OCI-M1 (cell line): ENCODE data around the gene CLC.
"Not testable (repeated sequence)": the region's sequence is repeated elsewhere in the genome, so short reads cannot be mapped to it uniquely, and the experiment has no call there.

Experiments used
- DNase-seq: peaks from one replicate; lab custom pipeline; 2025; lab: John Stamatoyannopoulos, UW

The CLC gene

GRCh38 chr19:39737891-39738290 lies at the start of gene CLC:
Gene CLC (minus strand): TSS chr19:39738029. CDS start chr19:39737952, 77 bp downstream.
- no peak for DNase-seq

- no peak for DNase-seq
Measured at GRCh38 chr19:39780894-39781293, 43.1 kb upstream of the CLC start.

- DNase-seq, result no peak
Measured at GRCh38 chr19:39778763-39779162, 40.9 kb upstream of the CLC start, which contains the start of gene LEUTX. Gene LEUTX (plus strand): TSS chr19:39778854. CDS start chr19:39778921, 67 bp downstream.

GRCh38 chr19:39768786-39769185 lies 31.0 kb upstream of the CLC start:
- DNase-seq, result no peak

GRCh38 chr19:39768334-39768733 lies 30.5 kb upstream of the CLC start:
- DNase-seq, result no peak

- DNase-seq, result peak; percentile 63
Measured at GRCh38 chr19:39765091-39766076, 27.6 kb upstream of the CLC start.

- DNase-seq, result not testable (repeated sequence)
Measured at GRCh38 chr19:39761851-39762250, 24.0 kb upstream of the CLC start.

GRCh38 chr19:39759457-39760184 lies 21.8 kb upstream of the CLC start:
- peak; percentile 13 for DNase-seq

GRCh38 chr19:39754971-39755370 lies 17.1 kb upstream of the CLC start:
- peak; percentile 51 for DNase-seq

- DNase-seq, result no peak
Measured at GRCh38 chr19:39754544-39754943, 16.7 kb upstream of the CLC start.

GRCh38 chr19:39752795-39753194 lies 15.0 kb upstream of the CLC start:
- DNase-seq, result no peak

- no peak for DNase-seq
Measured at GRCh38 chr19:39752390-39752789, 14.6 kb upstream of the CLC start.

GRCh38 chr19:39749981-39750380 lies 12.2 kb upstream of the CLC start:
- DNase-seq, result peak; percentile 46

- no peak for DNase-seq
Measured at GRCh38 chr19:39746836-39747529, 9.2 kb upstream of the CLC start.

GRCh38 chr19:39745643-39746042 lies 7.8 kb upstream of the CLC start:
- peak; percentile 80 for DNase-seq

GRCh38 chr19:39740395-39740794 lies 2.6 kb upstream of the CLC start:
- peak; percentile 82 for DNase-seq

GRCh38 chr19:39738814-39739213 lies 985 bp upstream of the CLC start:
- DNase-seq, result peak; percentile 80

- DNase-seq, result no peak
Measured at GRCh38 chr19:39737351-39737750, 478 bp downstream of the CLC start.

- peak; percentile 28 for DNase-seq
Measured at GRCh38 chr19:39736088-39736487, 1.7 kb downstream of the CLC start.

- DNase-seq, result no peak
Measured at GRCh38 chr19:39735688-39736087, 2.1 kb downstream of the CLC start.

GRCh38 chr19:39733841-39734240 lies 4.0 kb downstream of the CLC start:
- DNase-seq, result no peak

GRCh38 chr19:39731685-39732084 lies 6.1 kb downstream of the CLC start:
- DNase-seq, result no peak
